Measurements from ENCODE around the gene RFNG. TPM values are rescaled to one million over a fixed set of nuclear protein-coding genes. Genes with fewer than 3 reads are reported as not detected.

Gene RFNG
- total RNA-seq, 4 donors from 2014 or later, result 33.2 to 92.0 (median 48.8) TPM

GRCh38 chr17:82058230-82058854, 6.7 kb upstream of the RFNG start:
- Histone ChIP-seq H3K27me3 (no peaks in the 10 kb centered on the region), H3K27ac (no peak overlapping the region), H3K4me1 (peaks cover 0 to 4% (median 2%) of the 10 kb centered on the region in 4 donors), H3K9me3 (no peaks in the 10 kb centered on the region), H3K4me3 (no peak overlapping the region), H3K36me3 (peaks cover 0 to 9% (median 3%) of the 10 kb centered on the region in 4 donors)
- WGBS, 2 donors (ENCODE audit: low coverage in 1 of 2), result 77% methylated on average over 17 of the region's 17 CpGs; no CpG with 5 or more reads in 1 of the 2 donors
- intact Hi-C loops (cut with DNase I; ENCODE audit: low total_unique reads), result no loop called here
- DNase-seq, result no peak
- in situ Hi-C loops (cut with MboI; ENCODE audit: low pct_ligation_motif_present in 1 of 4, low pct_unique_long_range_greater_than_20kb in 1 of 4, low sequenced_read_pairs in 3 of 4), result no loop called here
- TF ChIP-seq EP300 (IDR thresholded peaks at IDR 0.05; ENCODE audit: low read depth) (no peak), POLR2AphosphoS5 (IDR thresholded peaks at IDR 0.05) (no peak), POLR2A (IDR thresholded peaks at IDR 0.05) (no peak)
- TF ChIP-seq, protein P1, sequence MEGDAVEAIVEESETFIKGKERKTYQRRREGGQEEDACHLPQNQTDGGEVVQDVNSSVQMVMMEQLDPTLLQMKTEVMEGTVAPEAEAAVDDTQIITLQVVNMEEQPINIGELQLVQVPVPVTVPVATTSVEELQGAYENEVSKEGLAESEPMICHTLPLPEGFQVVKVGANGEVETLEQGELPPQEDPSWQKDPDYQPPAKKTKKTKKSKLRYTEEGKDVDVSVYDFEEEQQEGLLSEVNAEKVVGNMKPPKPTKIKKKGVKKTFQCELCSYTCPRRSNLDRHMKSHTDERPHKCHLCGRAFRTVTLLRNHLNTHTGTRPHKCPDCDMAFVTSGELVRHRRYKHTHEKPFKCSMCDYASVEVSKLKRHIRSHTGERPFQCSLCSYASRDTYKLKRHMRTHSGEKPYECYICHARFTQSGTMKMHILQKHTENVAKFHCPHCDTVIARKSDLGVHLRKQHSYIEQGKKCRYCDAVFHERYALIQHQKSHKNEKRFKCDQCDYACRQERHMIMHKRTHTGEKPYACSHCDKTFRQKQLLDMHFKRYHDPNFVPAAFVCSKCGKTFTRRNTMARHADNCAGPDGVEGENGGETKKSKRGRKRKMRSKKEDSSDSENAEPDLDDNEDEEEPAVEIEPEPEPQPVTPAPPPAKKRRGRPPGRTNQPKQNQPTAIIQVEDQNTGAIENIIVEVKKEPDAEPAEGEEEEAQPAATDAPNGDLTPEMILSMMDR (IDR thresholded peaks at IDR 0.05), result no peak

GRCh38 chr17:82056729-82057621, 5.4 kb upstream of the RFNG start:
- 47 to 85% methylated on average over 3 to 26 of the region's 29 CpGs for WGBS, 2 donors (ENCODE audit: low coverage in 1 of 2)
- Histone ChIP-seq H3K9me3 (no peaks in the 10 kb centered on the region), H3K4me3 (no peak overlapping the region), H3K36me3 (peaks cover 0 to 9% (median 3%) of the 10 kb centered on the region in 4 donors), H3K27me3 (no peaks in the 10 kb centered on the region), H3K27ac (no peak overlapping the region), H3K4me1 (peaks cover 7 to 14% (median 13%) of the 10 kb centered on the region in 4 donors)
- TF ChIP-seq POLR2A (IDR thresholded peaks at IDR 0.05) (no peak), EP300 (IDR thresholded peaks at IDR 0.05; ENCODE audit: low read depth) (no peak), POLR2AphosphoS5 (IDR thresholded peaks at IDR 0.05) (no peak)
- TF ChIP-seq, protein P1 (IDR thresholded peaks at IDR 0.05), result no peak
- in situ Hi-C loops (cut with MboI; ENCODE audit: low pct_ligation_motif_present in 1 of 4, low pct_unique_long_range_greater_than_20kb in 1 of 4, low sequenced_read_pairs in 3 of 4), result no loop called here
- DNase-seq, result no peak
- intact Hi-C loops (cut with DNase I; ENCODE audit: low total_unique reads), result no loop called here

GRCh38 chr17:82055965-82056728, 4.5 kb upstream of the RFNG start:
- Histone ChIP-seq H3K36me3 (peaks cover 0 to 9% (median 3%) of the 10 kb centered on the region in 4 donors), H3K9me3 (no peaks in the 10 kb centered on the region), H3K27ac (no peak overlapping the region), H3K4me1 (peaks cover 7 to 14% (median 14%) of the 10 kb centered on the region in 4 donors), H3K27me3 (no peaks in the 10 kb centered on the region), H3K4me3 (no peak overlapping the region)
- intact Hi-C loops (cut with DNase I; ENCODE audit: low total_unique reads) (no loop called here), in situ Hi-C loops (cut with MboI; ENCODE audit: low pct_ligation_motif_present in 1 of 4, low pct_unique_long_range_greater_than_20kb in 1 of 4, low sequenced_read_pairs in 3 of 4) (no loop called here)
- TF ChIP-seq, protein P1 (IDR thresholded peaks at IDR 0.05), result no peak
- TF ChIP-seq POLR2A (IDR thresholded peaks at IDR 0.05) (no peak), POLR2AphosphoS5 (IDR thresholded peaks at IDR 0.05) (no peak), EP300 (IDR thresholded peaks at IDR 0.05; ENCODE audit: low read depth) (no peak)
- WGBS, 2 donors (ENCODE audit: low coverage in 1 of 2), result 90% methylated on average over 28 of the region's 28 CpGs; no CpG with 5 or more reads in 1 of the 2 donors
- DNase-seq, result no peak

Data from transverse colon (tissue), 4 donors.